Esophagus muscularis mucosa (tissue), 3 donors: Measurements from ENCODE around the gene GCK.
"Not testable (repeated sequence)": the region's sequence is repeated elsewhere in the genome, so short reads cannot be mapped to it uniquely, and the experiment has no call there.

Experiments
- POLR2A ChIP-seq: fragments of 450-650 bp; IDR thresholded peaks from one replicate; pipeline ENCODE4 v1.6.1; 2017; ENCODE audit warnings: antibody characterized with exemption, moderate library complexity, mild to moderate bottlenecking, low read depth
- TF ChIP-seq, protein P1 (sequence below), 3 experiments: fragments of 200-600 bp in 2 of 3; fragments of 450-650 bp in 1 of 3; sonication (generic) in 2 of 3; IDR thresholded peaks; one replicate each; pipeline ENCODE4 v1.5.1; 2017 to 2019; ENCODE audit warnings: antibody characterized with exemption in 3 of 3, mild to moderate bottlenecking in 2 of 3, moderate library complexity in 1 of 3

DNA sequence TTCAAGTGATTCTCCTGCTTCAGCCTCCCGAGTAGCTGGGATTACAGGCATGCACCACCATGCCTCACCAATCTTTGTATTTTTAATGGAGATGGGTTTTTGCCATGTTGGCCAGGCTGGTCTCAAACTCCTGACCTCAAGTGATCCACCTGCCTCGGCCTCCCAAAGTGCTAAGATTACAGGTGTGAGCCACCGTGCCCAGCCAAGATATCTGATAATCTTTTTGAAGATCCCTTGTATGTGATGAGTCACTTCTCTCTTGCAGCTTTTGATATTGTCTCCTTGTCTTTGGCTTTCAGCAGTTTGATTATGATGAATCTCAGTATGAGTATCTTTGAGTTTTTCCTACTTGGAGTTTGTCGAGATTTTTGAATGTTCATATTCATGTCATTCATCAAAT, 62.7 kb downstream of the GCK start:
- TF ChIP-seq, protein P1, sequence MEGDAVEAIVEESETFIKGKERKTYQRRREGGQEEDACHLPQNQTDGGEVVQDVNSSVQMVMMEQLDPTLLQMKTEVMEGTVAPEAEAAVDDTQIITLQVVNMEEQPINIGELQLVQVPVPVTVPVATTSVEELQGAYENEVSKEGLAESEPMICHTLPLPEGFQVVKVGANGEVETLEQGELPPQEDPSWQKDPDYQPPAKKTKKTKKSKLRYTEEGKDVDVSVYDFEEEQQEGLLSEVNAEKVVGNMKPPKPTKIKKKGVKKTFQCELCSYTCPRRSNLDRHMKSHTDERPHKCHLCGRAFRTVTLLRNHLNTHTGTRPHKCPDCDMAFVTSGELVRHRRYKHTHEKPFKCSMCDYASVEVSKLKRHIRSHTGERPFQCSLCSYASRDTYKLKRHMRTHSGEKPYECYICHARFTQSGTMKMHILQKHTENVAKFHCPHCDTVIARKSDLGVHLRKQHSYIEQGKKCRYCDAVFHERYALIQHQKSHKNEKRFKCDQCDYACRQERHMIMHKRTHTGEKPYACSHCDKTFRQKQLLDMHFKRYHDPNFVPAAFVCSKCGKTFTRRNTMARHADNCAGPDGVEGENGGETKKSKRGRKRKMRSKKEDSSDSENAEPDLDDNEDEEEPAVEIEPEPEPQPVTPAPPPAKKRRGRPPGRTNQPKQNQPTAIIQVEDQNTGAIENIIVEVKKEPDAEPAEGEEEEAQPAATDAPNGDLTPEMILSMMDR (IDR thresholded peaks at IDR 0.05), result not testable (repeated sequence)
- not testable (repeated sequence) for TF ChIP-seq POLR2A
